GM21447 (cell line): ENCODE results near the gene OR6C70.
"Not testable (repeated sequence)": the region's sequence is repeated elsewhere in the genome, so short reads cannot be mapped to it uniquely, and the experiment has no call there.

ENCODE experiments used
- ATAC-seq: cut with Tn5 transposase; IDR thresholded peaks from one replicate; pipeline ENCODE4 v1.9.1; 2021; ENCODE audit not compliant: unreplicated experiment

OR6C70 gene

DNA sequence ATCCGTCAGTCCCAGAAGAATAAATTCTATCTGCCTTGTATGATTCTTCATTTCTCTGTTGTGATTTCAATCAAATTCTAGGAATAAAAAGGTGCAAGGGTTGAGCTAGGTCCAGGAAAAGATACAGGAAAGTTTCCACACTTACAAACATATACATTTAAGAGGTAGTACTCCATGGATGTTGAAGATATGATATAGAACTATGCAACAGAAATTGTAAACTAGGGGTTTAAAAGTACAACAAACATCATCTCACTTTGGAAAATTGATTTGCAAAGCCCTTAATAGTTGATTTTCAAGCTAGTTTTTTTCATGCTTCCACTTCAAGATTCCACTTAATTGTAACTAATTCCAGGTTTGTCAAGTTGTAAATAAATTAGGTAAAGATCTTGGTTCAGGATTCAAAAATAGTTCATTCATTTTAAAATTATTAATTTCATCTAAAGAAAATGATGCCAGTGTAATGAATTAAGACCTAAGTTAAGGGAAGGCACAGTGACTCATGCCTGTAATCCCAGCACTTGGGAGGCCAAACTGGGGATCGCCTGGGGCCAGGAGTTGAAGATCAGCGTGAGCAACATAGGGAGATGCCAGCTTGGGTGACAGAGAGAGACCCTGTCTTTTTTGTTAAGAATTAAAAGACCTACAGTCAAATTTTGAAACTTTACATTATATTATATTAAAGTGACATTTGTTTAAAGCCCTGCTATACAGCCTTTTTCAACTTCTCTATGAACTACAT lies at the start of gene OR6C70:
Gene OR6C70, minus strand, starts transcription at position 51 of the 742 bp plus-strand sequence. Its CDS starts 0 bp downstream, at position 51.
- no peak for ATAC-seq

DNA sequence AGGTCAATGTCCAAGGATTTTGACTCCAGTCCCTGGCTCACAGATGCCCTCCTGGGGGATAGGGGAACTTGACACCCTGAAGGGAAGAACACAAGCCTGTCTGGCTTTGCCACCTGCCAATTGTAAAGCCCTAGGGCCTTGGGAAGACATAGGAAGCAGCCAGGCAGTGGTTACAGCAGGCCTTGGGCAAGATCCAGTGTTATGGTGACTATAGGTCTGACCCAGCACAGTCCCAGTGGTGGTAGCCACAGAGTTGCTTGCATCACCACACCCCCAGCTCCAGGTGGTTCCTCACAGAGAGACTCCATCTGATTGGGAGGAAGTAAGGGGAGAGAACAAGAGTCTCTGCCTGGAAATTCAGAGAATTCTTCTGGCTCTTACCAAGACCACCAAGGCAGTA lies 46.5 kb upstream of the OR6C70 start:
- no peak for ATAC-seq

DNA sequence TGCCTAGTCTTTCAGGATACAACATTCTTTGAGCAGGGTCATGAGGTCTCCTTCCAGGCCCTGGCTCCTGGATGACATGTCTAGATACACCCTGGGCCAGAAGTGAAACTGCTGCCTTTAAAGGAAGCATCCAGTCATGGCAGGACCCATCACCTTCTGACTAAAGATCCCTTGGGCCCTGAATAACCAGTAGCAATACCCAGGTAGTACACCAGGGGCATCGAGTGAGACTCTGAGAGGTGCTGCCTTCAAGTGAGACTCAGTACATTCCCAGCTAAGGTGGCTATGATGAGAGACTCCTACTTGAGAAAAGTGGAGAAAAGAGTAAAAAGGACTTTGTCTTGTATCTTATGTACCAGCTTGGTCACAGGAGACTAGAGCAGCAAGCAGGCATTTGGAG lies 45.8 kb upstream of the OR6C70 start:
- ATAC-seq = no peak

DNA sequence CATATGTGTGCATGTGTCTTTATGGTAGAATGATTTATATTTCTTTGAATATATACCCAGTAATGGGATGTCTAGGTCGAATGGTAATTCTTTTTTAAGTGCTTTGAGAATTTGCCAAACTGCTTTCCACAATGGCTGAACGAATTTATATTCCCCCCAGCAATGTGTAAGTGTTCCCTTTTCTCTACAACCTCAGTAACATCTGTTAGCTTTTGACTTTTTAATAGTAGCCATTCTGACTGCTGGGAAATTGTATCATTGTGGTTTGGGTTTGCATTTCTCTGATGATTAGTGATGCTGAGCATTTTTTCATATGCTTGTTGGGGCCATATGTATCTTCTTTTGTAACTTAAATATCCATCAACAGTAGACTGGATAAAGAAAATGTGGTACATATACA lies 31.7 kb upstream of the OR6C70 start:
- ATAC-seq = no peak

DNA sequence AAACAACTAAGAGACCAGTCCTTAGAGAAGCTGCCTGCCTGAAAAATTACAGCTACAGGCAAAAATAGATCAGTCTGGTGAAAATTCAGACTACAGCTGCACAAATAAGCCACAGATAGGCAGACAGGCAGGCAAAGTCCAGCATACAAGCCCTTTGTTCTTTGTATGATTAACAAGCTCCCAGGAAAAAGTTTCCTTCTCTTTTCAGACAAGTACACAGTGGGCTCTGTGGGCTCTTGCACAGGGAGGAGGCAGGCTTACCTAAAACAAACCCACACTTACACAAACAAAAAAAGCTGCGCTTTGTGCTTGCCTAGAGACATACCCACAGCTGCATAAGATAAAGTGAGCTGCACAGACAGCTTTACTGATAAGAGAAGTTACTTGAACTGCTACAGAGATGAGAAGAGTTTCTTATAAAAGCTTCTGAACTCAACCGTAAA lies 29.9 kb upstream of the OR6C70 start:
- ATAC-seq = no peak

DNA sequence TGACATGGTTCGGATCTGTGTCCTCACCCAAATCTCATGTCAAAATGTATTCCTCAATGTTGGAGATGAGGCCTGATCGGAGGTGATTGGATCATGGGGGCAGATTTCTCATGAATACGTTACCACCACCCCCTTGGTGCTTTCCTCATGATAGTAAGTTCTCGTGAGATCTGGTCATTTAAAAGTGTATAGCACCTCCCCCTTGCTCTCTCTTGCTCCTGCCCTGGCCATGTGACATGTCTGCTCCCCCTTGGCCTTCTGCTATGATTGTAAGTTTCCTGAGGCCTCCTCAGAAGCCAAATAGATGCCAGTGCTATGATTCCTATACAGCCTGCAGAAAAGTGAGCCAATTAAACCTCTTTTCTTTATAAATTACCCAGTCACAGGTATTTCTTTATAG lies 29.3 kb upstream of the OR6C70 start:
- no peak for ATAC-seq

DNA sequence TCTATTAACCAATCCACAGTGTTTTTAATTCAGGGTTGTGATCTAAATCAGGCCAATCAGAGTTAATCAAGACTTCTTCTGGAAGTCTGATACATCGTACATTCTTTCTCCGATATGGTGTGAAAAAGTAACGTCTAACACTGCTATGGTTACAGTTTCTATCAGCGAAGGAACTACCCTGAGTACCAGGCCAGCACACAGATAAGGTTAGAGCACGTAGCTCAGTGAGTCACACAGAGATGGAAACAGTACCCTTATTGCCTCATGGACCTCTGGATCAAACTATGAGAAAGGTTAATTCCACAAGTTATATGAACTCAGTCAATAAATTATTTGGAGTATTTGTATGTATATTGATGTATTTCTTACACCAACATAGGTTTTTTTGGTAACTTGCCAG lies 25.6 kb upstream of the OR6C70 start:
- ATAC-seq = no peak

DNA sequence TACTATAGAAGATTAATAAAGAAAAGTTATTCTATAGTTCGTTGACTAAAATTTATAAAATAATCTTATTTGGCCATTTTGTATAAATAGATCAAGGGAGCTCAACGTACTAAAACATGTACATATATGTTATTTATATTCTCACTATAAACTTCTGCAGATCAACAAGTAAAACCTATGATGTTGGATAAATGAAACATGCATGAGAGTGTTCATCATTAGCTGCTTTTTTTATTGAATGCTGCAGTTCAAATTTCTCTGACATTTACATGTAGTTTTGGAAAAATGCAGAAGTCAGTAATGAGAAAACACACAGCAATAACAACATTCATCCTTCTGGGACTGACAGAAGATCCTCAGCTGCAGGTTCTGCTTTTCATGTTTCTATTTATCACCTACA lies 22.1 kb upstream of the OR6C70 start, which contains the start of gene OR6C68:
Gene OR6C68, plus strand, starts transcription at position 301 of the 400 bp plus-strand sequence. Its CDS starts 0 bp downstream, at position 301.
- ATAC-seq = no peak

DNA sequence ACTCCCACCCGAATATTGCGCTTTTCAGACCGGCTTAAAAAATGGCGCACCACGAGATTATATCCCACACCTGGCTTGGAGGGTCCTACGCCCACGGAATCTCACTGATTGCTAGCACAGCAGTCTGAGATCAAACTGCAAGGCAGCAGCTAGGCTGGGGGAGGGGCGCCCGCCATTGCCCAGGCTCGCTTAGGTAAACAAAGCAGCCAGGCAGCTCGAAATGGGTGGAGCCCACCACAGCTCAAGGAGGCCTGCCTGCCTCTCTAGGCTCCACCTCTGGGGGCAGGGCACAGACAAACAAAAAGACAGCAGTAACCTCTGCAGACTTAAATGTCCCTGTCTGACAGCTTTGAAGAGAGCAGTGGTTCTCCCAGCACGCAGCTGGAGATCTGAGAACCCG lies 14.3 kb upstream of the OR6C70 start:
- ATAC-seq = not testable (repeated sequence)

DNA sequence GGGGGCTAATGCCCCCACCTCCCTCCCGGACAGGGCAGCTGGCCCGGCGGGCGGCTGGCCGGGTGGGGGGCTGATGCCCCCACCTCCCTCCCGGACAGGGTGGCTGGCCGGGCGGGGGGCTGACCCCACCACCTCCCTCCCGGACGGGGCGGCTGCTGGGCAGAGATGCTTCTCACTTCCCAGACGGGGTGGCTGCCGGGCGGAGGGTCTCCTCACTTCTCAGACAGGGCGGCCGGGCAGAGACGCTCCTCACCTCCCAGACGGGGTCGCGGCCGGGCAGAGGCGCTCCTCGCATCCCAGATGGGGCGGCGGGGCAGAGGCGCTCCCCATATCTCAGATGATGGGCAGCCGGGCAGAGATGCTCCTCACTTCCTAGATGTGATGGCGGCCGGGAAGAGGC lies 9.2 kb upstream of the OR6C70 start:
- not testable (repeated sequence) for ATAC-seq

DNA sequence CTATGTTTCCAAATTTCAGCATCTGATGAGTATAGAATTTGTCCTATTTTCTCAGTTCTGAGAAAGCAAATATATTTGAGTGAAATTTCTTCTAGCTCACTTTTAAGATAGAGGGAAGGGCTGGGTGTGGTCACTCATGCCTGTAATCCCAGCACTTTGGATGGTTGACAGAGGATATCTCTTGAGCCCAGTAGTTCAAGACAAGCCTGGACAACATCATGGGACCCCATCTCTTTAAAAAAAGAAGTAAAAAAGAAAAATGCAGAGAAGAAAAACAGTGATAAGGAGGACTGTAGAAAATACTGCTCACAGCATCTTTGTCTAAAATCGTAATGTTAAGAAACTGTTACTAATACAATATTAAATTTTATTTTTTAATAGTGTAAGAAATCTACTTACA lies 2.3 kb upstream of the OR6C70 start:
- ATAC-seq = no peak

DNA sequence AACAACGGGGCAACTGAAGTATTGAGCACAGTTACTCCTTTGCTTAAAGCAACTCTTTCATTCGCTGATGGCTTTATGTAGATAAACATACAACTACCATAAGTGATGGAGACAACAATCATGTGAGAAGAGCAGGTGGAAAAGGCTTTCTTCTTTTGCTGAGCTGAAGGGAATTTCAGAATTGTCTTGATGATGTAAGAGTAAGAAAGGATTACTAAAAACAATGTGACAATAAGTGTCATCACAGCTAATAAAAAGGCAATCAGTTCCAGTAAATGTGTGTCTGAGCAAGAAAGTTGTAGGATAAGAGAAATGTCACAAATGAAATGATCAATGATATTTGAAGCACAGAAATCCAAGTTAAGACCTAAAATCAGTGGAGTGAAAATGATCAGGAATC lies 647 bp downstream of the OR6C70 start:
- ATAC-seq = no peak

DNA sequence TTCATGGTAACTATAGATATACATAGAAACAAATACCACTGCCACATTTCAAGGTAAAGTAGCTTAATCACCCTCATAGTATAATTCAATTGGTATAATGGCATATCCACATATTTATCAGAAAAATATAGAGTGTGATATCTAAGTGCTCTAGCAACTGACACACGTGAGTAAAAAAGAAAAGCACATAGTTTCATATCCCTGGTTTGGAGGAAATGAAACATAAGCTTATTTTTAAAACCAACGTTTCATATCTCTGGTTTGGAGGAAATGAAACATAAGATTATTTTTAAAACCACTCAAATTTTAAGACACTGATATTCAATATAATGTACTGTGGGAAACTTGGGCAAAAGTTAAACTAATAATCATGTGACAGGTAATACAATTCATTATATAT lies 2.1 kb downstream of the OR6C70 start:
- ATAC-seq = peak; percentile 73

DNA sequence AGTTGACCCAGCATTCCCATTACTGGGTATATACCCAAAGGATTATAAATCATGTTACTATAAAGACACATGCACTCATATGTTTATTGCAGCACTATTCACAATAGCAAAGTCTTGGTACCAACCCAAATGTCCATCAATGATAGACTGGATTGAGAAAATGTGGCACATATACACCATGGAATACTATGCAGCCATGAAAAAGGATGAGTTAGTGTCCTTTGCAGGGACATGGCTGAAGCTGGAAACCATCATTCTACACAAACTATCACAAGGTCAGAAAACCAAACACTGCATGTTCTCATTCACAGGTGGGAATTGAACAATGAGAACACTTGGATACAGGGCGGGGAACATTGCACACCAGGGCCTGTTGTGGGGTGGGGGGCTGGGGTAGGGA lies 5.0 kb downstream of the OR6C70 start:
- ATAC-seq = not testable (repeated sequence)

DNA sequence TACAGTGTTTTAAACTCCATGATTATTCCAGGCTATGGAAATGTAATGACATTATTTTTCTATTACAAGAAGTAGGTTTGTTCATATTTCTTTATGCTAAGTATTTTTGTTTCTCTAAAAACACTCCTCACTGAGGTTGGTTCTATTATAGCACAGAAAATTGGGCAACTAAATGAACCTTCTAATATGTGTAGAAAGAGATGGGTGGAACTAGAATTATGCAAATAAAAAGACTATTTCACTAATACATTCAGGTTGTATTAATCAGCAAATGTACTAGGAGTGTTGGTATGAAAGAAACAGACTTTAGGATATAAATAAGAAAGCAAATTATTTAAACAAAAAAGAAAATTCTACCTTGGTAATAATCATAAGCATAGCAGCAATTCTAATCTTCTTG lies 21.1 kb downstream of the OR6C70 start:
- no peak for ATAC-seq

DNA sequence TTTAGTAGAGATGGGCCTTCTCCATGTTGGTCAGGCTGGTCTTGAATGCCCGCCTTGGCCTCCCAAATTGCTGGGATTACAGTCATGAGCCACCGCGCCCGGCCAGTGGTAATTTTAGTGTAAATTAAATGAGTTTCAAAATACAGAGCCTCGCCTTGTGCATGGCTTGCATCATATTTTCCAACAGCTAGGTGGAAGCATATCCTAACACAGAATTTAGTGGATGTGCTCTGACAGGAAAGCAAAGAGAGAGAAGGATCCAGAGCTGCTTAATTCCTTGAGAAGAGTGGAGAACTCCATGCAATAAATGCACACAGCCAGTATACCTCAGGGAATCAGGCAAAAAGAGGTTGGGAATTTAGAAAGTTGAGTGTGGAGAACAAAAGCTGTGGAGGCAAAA lies 23.6 kb downstream of the OR6C70 start:
- no peak for ATAC-seq

DNA sequence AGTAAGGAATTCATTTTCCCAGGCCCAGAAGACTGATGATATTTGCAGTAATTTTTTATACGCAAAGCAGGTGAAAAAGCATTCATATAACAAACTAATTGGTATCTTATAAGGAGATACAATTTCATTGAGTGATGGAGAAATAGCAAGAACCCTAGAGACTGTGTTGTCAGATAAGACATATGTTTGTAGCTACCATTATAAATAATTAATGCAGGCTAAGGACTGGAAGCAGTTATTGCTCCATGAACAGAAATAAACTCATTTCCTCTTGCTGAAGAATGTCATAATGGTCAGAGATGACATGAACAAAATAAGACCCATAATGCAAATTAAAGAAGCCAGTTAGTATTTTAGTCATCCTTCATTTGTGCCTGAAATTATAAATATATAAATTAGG lies 24.6 kb downstream of the OR6C70 start:
- ATAC-seq = no peak

DNA sequence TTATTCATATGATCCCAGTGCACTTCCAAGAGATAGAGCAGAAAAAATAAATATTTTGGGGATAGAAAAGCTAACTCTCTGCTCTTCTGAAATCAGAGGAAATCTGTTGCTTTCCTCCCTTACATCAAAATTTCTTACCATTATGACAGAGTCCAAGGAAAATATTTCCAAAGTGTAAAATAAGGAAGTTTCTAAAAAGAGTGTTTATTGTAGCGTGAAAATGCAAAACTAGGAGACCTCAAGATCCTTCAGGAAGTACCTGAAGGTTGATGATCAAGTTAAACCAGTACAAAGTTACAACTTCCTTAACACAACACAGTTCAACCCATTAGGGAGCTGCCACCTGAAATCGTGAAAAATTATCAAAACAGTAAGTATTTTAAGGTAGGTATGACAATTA lies 26.2 kb downstream of the OR6C70 start, which contains the start of gene OR6C2:
Gene OR6C2, plus strand, starts transcription at position 301 of the 400 bp plus-strand sequence. CDS start 8,138 bp downstream, outside the sequence.
- ATAC-seq = no peak

DNA sequence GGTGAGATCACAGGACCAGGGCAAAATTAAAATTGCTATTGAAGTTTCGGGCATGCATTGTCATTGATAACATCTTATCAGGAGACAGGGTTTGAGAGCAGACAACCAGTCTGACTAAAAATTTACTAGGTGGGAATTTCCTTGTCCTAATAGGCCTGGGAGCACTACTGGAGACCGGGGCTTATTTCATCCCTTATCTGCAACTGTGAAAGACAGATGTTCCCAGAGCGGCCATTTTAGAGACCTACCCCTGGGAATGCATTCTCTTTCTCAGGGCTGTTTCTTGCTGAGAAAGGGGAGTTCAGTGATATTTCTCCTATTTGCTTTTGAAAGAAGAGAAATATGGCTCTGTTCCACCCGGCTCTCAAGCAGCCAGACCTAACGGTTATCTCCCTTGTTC lies 28.7 kb downstream of the OR6C70 start:
- ATAC-seq = not testable (repeated sequence)

DNA sequence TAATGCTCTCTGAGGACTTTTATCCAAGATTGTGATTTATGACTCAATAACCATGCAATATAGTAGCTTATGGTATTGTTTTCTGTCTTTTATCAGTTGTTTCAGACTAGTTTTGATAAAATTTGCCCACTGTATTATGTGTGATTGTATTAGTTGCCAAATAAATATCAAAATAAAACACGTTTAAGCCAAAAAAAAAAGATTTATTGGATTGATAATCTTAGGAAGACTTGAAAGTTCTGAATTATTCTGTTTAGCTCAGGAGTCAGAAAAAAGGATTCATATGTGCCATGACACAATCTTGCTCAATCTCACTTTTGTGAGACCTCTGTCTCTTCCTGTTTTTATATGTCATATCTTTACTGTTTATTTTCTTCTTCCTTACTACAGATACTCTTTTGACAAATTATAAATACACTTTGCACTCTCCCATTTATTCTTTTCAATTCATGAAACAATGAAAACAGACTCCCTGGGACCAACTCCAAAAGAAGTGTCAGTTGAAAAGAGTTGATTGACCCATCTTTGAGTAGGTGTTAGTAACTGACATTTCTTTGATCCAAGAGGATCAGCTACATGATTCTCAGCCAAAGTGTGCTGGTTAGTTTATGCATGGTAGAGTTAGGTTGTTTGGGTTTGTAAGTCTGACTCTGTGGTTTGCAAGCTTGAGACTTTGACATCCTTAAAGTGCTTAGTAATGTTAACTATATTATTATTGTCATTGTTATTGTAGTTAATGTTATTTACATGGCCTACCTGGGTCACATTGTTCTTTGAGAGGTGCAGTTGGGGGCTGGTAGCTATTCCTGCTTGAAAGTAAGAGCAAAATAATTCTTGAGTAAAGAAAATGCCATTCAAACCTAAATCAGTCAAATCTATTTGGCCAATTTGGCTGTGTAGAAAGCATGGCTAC lies 41.4 kb downstream of the OR6C70 start:
- no peak for ATAC-seq

DNA sequence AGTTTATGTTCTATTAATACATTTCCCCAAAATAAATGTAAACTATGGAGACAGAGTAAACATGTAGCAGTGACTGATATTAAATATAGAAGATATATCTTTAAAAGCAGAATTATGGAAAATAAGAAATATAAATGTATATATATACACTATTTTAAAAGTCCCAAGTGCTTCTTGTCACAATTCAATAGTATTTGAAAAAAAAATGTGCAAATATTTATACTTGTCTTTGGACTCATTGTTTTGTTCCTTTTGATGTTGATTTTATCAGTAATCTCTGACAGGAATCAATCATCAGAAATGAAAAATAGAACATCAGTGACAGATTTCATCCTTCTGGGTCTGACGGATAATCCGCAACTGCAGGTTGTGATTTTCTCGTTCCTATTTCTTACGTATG lies 44.0 kb downstream of the OR6C70 start, which contains the start of gene OR6C76:
Gene OR6C76, plus strand, starts transcription at position 301 of the 400 bp plus-strand sequence. Its CDS starts 0 bp downstream, at position 301.
- no peak for ATAC-seq
